DND-41 (cell line): ENCODE measurements around the gene BAIAP2L1.
"Not testable (repeated sequence)": the region's sequence is repeated elsewhere in the genome, so short reads cannot be mapped to it uniquely, and the experiment has no call there.

Source experiments
- ATAC-seq: fragments of 200-7000 bp; cut with Tn5 transposase; 3 replicates; pipeline ENCODE4 v1.9.1; 2021; ENCODE audit warnings: low read depth; ENCODE audit not compliant: insufficient read depth
- DNase-seq: peaks from one replicate; pipeline ENCODE4 v3.0.0-alpha.2; 2020
- H2AFZ ChIP-seq: 2 replicates; pipeline ENCODE4 v1.6.0; 2012; ENCODE audit warnings: low read depth, low read length
- H3K27ac ChIP-seq: 2 replicates; pipeline ENCODE4 v1.5.1; 2012; ENCODE audit warnings: low read length, inconsistent platforms
- H3K27me3 ChIP-seq: fragments of 200-600 bp; sonication (generic); 2 replicates; pipeline ENCODE4 v1.6.0; 2012; ENCODE audit warnings: low read length, mild to moderate bottlenecking, inconsistent platforms; ENCODE audit not compliant: insufficient read depth, poor library complexity
- H3K36me3 ChIP-seq: 2 replicates; pipeline ENCODE4 v1.5.1; 2012; ENCODE audit warnings: low read length, inconsistent platforms; ENCODE audit not compliant: insufficient read depth
- H3K4me1 ChIP-seq: 2 replicates; pipeline ENCODE4 v1.5.1; 2012; ENCODE audit warnings: mild to moderate bottlenecking, low read length; ENCODE audit not compliant: insufficient read depth
- H3K4me2 ChIP-seq: 2 replicates; pipeline ENCODE4 v1.6.0; 2012; ENCODE audit warnings: mild to moderate bottlenecking, moderate library complexity, low read length, inconsistent platforms; ENCODE audit not compliant: insufficient read depth
- H3K4me3 ChIP-seq, 2 experiments: fragments of 200-600 bp in 1 of 2; shearing (Covaris generic) in 1 of 2; 2 replicates each; pipeline ENCODE4 v1.5.1; 2012 to 2016; ENCODE audit warnings: inconsistent platforms in 2 of 2, low read length in 2 of 2, mild to moderate bottlenecking in 2 of 2, low read depth in 1 of 2, moderate library complexity in 1 of 2
- H3K79me2 ChIP-seq: 2 replicates; pipeline ENCODE4 v1.6.0; 2012; ENCODE audit warnings: low read length, inconsistent platforms; ENCODE audit not compliant: insufficient read depth
- H3K9ac ChIP-seq: 2 replicates; pipeline ENCODE4 v1.6.0; 2012; ENCODE audit warnings: low read depth, mild to moderate bottlenecking, inconsistent platforms, low read length, moderate library complexity
- H3K9me3 ChIP-seq: 2 replicates; pipeline ENCODE4 v1.5.1; 2012; ENCODE audit warnings: low read length, moderate library complexity, mild to moderate bottlenecking, inconsistent platforms; ENCODE audit not compliant: insufficient read depth, severe bottlenecking
- H4K20me1 ChIP-seq: 2 replicates; pipeline ENCODE4 v1.6.0; 2012; ENCODE audit warnings: low read length; ENCODE audit not compliant: insufficient read depth
- EZH2 ChIP-seq: IDR thresholded peaks from 3 replicates; pipeline ENCODE4 v1.6.1; 2012; ENCODE audit warnings: borderline replicate concordance, low read depth, mild to moderate bottlenecking, moderate library complexity, low read length, inconsistent platforms; ENCODE audit not compliant: severe bottlenecking
- TF ChIP-seq, protein P1 (sequence below): IDR thresholded peaks from 2 replicates; pipeline ENCODE4 v1.5.1; 2012; ENCODE audit warnings: borderline replicate concordance, low read length, moderate library complexity, mild to moderate bottlenecking; ENCODE audit not compliant: poor library complexity, severe bottlenecking; ENCODE audit errors: extremely low read depth

The BAIAP2L1 gene

DNA sequence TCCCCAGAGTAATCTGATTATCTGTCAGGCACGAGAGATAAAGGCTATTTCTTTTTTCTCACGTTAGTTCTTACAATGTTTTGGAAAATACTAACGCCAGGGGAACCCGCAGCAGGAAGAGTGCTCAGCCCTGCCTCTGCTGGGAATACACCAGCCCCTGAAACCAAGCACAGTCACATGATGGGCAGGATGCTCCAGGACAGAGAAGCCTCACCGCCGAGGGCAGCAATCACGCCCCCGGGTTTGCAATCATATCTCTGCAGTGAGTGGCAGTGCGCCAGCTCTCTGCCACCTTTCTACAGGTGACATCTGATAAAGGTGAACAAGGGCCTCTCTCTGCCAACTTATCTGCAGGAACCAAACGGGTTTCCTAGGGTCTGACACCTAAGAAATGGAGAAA is 79.6 kb downstream of the BAIAP2L1 start:
- no peak overlapping the region for H3K27ac ChIP-seq

DNA sequence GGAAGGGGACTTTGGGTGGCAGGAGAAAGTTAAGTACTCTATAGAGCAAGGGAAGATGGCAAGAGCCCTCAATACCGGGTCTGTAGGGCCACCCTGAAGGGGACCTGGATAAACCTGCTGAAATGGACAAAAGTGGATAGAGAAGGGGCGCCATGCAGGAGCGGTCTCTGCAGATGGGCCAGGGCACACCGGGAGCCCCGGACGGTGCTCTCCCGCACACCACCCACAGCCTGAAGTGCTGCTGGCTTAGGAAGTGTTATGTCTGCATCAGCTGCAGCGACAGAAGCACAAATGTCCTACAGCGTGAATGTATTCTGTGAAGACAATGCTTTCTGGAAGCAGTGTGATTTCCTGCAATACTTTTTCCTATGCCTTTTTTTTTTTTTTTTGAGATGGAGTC is 81.7 kb downstream of the BAIAP2L1 start:
- Histone ChIP-seq H3K4me1 (no peaks in the 10 kb centered on the region), H2AFZ (no peak overlapping the region), H3K9me3 (no peaks in the 10 kb centered on the region), H3K27ac (no peak overlapping the region), H3K27me3 (no peaks in the 10 kb centered on the region), H3K4me3 (no peak overlapping the region), H3K36me3 (no peaks in the 10 kb centered on the region), H3K9ac (no peak overlapping the region), H4K20me1 (no peaks in the 10 kb centered on the region), H3K4me2 (no peak overlapping the region), H3K79me2 (no peaks in the 10 kb centered on the region)
- no peak for TF ChIP-seq EZH2
- TF ChIP-seq, protein P1, sequence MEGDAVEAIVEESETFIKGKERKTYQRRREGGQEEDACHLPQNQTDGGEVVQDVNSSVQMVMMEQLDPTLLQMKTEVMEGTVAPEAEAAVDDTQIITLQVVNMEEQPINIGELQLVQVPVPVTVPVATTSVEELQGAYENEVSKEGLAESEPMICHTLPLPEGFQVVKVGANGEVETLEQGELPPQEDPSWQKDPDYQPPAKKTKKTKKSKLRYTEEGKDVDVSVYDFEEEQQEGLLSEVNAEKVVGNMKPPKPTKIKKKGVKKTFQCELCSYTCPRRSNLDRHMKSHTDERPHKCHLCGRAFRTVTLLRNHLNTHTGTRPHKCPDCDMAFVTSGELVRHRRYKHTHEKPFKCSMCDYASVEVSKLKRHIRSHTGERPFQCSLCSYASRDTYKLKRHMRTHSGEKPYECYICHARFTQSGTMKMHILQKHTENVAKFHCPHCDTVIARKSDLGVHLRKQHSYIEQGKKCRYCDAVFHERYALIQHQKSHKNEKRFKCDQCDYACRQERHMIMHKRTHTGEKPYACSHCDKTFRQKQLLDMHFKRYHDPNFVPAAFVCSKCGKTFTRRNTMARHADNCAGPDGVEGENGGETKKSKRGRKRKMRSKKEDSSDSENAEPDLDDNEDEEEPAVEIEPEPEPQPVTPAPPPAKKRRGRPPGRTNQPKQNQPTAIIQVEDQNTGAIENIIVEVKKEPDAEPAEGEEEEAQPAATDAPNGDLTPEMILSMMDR, result no peak
- ATAC-seq (no peak), DNase-seq (no peak)

More for the DNA sequence above, 79.6 kb downstream of the BAIAP2L1 start:
- no peak overlapping the region for H3K4me3 ChIP-seq
- no peaks in the 10 kb centered on the region for H3K79me2 ChIP-seq
- H3K9ac ChIP-seq, result no peak overlapping the region
- ATAC-seq (no peak), DNase-seq (no peak)
- H3K36me3 ChIP-seq, result no peaks in the 10 kb centered on the region
- TF ChIP-seq, protein P1, result no peak
- TF ChIP-seq EZH2, result no peak
- no peaks in the 10 kb centered on the region for H3K27me3 ChIP-seq
- H3K4me1 ChIP-seq, result no peaks in the 10 kb centered on the region
- no peaks in the 10 kb centered on the region for H3K9me3 ChIP-seq
- H3K4me2 ChIP-seq, result no peak overlapping the region
- H2AFZ ChIP-seq, result no peak overlapping the region
- no peaks in the 10 kb centered on the region for H4K20me1 ChIP-seq

DNA sequence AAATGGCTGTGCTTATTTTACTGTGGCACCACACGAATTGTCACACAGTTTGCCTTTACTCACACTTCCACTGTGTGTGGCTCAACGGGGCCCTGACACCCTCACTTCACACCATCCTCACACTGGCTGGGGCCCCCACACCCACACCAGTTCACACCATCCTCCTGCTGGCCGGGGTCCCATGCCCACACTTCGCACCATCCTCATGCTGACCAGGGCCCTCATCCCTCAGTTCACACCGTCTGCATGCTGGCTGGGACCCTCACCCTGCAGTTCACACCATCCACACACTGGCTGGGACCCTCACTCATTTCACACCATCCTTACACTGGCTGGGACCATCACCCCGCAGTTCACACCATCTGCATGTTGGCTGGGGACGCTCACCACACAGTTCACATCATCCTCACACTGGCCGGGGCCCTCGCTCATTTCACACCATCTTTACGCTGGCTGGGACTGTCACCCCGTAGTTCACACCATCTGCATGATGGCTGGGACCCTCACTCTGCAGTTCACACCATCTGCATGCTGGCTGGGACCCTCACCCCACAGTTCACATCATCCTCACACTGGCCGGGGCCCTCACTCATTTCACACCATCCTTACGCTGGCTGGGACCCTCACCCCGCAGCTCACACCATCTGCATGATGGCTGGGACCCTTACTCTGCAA is 83.4 kb downstream of the BAIAP2L1 start:
- Histone ChIP-seq H3K36me3 (no peaks in the 10 kb centered on the region), H3K27me3 (no peaks in the 10 kb centered on the region), H3K4me3 (no peak overlapping the region), H2AFZ (no peak overlapping the region), H3K79me2 (no peaks in the 10 kb centered on the region), H3K27ac (no peak overlapping the region), H3K9ac (no peak overlapping the region), H4K20me1 (no peaks in the 10 kb centered on the region), H3K4me2 (no peak overlapping the region), H3K9me3 (no peaks in the 10 kb centered on the region), H3K4me1 (no peaks in the 10 kb centered on the region)
- DNase-seq (no peak), ATAC-seq (no peak)
- TF ChIP-seq, protein P1, result no peak
- TF ChIP-seq EZH2, result no peak

DNA sequence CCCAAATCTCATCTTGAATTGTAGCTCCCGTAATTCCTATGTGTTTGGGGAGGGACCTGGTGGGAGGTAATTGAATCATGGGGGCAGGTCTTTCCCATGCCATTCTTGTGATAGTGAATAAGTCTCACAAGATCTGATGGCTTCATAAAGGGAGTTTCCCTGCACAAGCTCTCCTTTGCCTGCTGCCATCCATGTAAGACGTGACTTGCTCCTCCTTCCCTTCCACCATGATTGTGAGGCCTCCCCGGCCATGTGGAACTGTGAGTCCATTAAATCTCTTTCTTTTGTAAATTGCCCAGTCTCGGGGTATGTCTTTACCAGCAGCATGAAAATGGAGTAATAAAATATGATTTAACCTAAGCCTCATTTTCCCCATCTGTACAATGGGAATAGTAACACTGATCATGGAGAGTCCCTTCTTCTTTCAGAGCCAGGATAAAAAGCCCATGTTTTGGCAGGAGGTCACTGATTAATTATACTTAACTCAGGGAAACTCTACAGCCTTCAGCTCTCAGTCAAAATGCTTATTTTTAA is 84.8 kb downstream of the BAIAP2L1 start:
- H3K9me3 ChIP-seq, DNase-seq, H2AFZ ChIP-seq, H3K36me3 ChIP-seq, ATAC-seq, H3K4me1 ChIP-seq, H3K79me2 ChIP-seq, H3K9ac ChIP-seq, H3K27ac ChIP-seq, H4K20me1 ChIP-seq, H3K4me3 ChIP-seq, H3K4me2 ChIP-seq, H3K27me3 ChIP-seq: not testable (repeated sequence)
